Embryonic facial prominence (tissue), 1 donor: ENCODE measurements around the gene CFAP45.

ENCODE experiments used
- DNase-seq: peaks from one replicate; pipeline ENCODE4 v3.0.0-alpha.2; 2016; ENCODE audit errors: extremely low spot score

CFAP45 gene

GRCh38 chr1:159900086-159900680 is at the start of gene CFAP45:
Gene CFAP45, minus strand, starts transcription at chr1:159900165. Its CDS starts 67 bp downstream, at chr1:159900098.
- DNase-seq: peak; percentile 68

- no peak for DNase-seq
Observed at GRCh38 chr1:159949123-159949522, 49.2 kb upstream of the CFAP45 start.

GRCh38 chr1:159947942-159948341 is 48.0 kb upstream of the CFAP45 start:
- DNase-seq: no peak

- DNase-seq: no peak
Observed at GRCh38 chr1:159946242-159947187, 46.5 kb upstream of the CFAP45 start.

- peak; percentile 86 for DNase-seq
Observed at GRCh38 chr1:159945483-159946241, 45.7 kb upstream of the CFAP45 start, which contains the start of gene IGSF9. Gene IGSF9, minus strand, starts transcription at chr1:159945613. Its CDS starts 2,159 bp downstream, at chr1:159943454.

- DNase-seq: no peak
Observed at GRCh38 chr1:159944623-159945455, 44.9 kb upstream of the CFAP45 start.

- no peak for DNase-seq
Observed at GRCh38 chr1:159943908-159944622, 44.1 kb upstream of the CFAP45 start.

- no peak for DNase-seq
Observed at GRCh38 chr1:159943278-159943640, 43.3 kb upstream of the CFAP45 start.

- DNase-seq: no peak
Observed at GRCh38 chr1:159942632-159943277, 42.8 kb upstream of the CFAP45 start.

GRCh38 chr1:159941591-159942560 is 41.9 kb upstream of the CFAP45 start:
- no peak for DNase-seq

GRCh38 chr1:159941141-159941540 is 41.2 kb upstream of the CFAP45 start:
- no peak for DNase-seq

GRCh38 chr1:159940006-159940620 is 40.1 kb upstream of the CFAP45 start:
- DNase-seq: no peak

GRCh38 chr1:159939678-159940002 is 39.7 kb upstream of the CFAP45 start:
- no peak for DNase-seq

- DNase-seq: no peak
Observed at GRCh38 chr1:159938905-159939677, 39.1 kb upstream of the CFAP45 start.

GRCh38 chr1:159938211-159938852 is 38.4 kb upstream of the CFAP45 start:
- no peak for DNase-seq

GRCh38 chr1:159937054-159937750 is 37.2 kb upstream of the CFAP45 start:
- no peak for DNase-seq
